HFFc6 (cell line): ENCODE data around the gene BRCA2. TPM values are rescaled to one million over a fixed set of nuclear protein-coding genes. Genes with fewer than 3 reads are reported as not detected.

Experiments
- DNase-seq: peaks from one replicate; pipeline ENCODE4 v3.0.0-alpha.2; 2018
- H3K27ac Mint-ChIP-seq: 2 replicates; pipeline ENCODE4 v1.8.0; 2020; ENCODE audit warnings: mild to moderate bottlenecking, mixed read lengths
- H3K27me3 Mint-ChIP-seq: 2 replicates; pipeline ENCODE4 v1.8.0; 2021; ENCODE audit warnings: mild to moderate bottlenecking, moderate library complexity, mixed read lengths; ENCODE audit not compliant: insufficient read depth
- H3K36me3 Mint-ChIP-seq: 2 replicates; pipeline ENCODE4 v1.8.0; 2021; ENCODE audit warnings: low read depth, mixed read lengths
- H3K4me1 Mint-ChIP-seq: 2 replicates; pipeline ENCODE4 v1.8.0; 2020; ENCODE audit warnings: low read depth, mixed read lengths
- H3K4me3 Mint-ChIP-seq: 2 replicates; pipeline ENCODE4 v1.8.0; 2020; ENCODE audit warnings: mild to moderate bottlenecking, moderate library complexity, mixed read lengths
- H3K9me3 Mint-ChIP-seq: 2 replicates; pipeline ENCODE4 v1.8.0; 2020; ENCODE audit warnings: mild to moderate bottlenecking, mixed read lengths
- total RNA-seq, 6 experiments: library from RNA; stranded (reverse); fragmentation: NEBNext Ultra II Directional; extraction: Animal tissue kit (Norgen Biotek cat#: 25700); gene quantifications; 2 replicates in 1 of 6; 3 replicates in 5 of 6; pipeline ENCODE4 v1.2.3, GENCODE V29; 2021
- TF ChIP-seq, protein P1 (sequence below): fragments of 200-600 bp; sonication (generic); IDR thresholded peaks from 2 replicates; pipeline ENCODE4 v1.5.0; 2021; ENCODE audit warnings: antibody characterized with exemption, mild to moderate bottlenecking

BRCA2 gene
- total RNA-seq, 6 experiments from 2014 or later: 4.0 to 8.4 (median 8.2) TPM

- DNase-seq: no peak
- H3K36me3 Mint-ChIP-seq: peaks cover 9% of the 10 kb centered on the region; the same call in 1 of the 2 replicates
- no peak overlapping the region for H3K4me3 Mint-ChIP-seq
- TF ChIP-seq, protein P1, sequence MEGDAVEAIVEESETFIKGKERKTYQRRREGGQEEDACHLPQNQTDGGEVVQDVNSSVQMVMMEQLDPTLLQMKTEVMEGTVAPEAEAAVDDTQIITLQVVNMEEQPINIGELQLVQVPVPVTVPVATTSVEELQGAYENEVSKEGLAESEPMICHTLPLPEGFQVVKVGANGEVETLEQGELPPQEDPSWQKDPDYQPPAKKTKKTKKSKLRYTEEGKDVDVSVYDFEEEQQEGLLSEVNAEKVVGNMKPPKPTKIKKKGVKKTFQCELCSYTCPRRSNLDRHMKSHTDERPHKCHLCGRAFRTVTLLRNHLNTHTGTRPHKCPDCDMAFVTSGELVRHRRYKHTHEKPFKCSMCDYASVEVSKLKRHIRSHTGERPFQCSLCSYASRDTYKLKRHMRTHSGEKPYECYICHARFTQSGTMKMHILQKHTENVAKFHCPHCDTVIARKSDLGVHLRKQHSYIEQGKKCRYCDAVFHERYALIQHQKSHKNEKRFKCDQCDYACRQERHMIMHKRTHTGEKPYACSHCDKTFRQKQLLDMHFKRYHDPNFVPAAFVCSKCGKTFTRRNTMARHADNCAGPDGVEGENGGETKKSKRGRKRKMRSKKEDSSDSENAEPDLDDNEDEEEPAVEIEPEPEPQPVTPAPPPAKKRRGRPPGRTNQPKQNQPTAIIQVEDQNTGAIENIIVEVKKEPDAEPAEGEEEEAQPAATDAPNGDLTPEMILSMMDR: no peak
- H3K27ac Mint-ChIP-seq: no peak overlapping the region
- peaks cover 4% of the 10 kb centered on the region; the same call in 1 of the 2 replicates for H3K27me3 Mint-ChIP-seq
- peaks cover 20% of the 10 kb centered on the region for H3K4me1 Mint-ChIP-seq
- no peaks in the 10 kb centered on the region for H3K9me3 Mint-ChIP-seq
These were observed 114.9 kb downstream of the BRCA2 start for GRCh38 chr13:32430018-32430747.

- H3K4me3 Mint-ChIP-seq: no peak overlapping the region
- TF ChIP-seq, protein P1: no peak
- H3K9me3 Mint-ChIP-seq: no peaks in the 10 kb centered on the region
- H3K36me3 Mint-ChIP-seq: peaks cover 3% of the 10 kb centered on the region; the same call in 1 of the 2 replicates
- peaks cover 4% of the 10 kb centered on the region; the same call in 1 of the 2 replicates for H3K27me3 Mint-ChIP-seq
- no peak overlapping the region for H3K27ac Mint-ChIP-seq
- peaks cover 14% of the 10 kb centered on the region for H3K4me1 Mint-ChIP-seq
- no peak for DNase-seq
These were observed 116.1 kb downstream of the BRCA2 start for GRCh38 chr13:32431361-32431760.

DNA sequence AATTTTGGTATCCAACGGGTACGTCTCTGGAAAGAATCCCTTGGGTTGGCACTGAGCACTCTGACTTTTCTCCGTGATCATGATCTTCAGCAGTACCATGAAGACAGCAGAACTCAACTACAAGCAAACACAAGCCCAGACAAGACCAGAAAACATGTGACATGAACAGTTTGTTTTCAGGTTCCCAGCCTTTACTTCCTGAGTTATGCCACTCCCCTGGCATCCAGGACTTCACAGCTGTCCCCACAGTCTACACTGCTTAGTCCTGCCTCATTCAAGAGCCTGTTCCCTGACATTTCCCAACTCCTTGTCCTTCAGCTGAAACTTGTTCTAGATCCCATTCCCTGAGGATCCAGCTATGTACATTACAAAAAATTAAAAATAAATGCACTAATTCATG, 117.5 kb downstream of the BRCA2 start:
- Mint-ChIP-seq H3K36me3 (no peaks in the 10 kb centered on the region), H3K27ac (no peak overlapping the region), H3K4me1 (peaks cover 8% of the 10 kb centered on the region), H3K9me3 (no peaks in the 10 kb centered on the region), H3K4me3 (no peak overlapping the region), H3K27me3 (peaks cover 4% of the 10 kb centered on the region; the same call in 1 of the 2 replicates)
- TF ChIP-seq, protein P1: no peak
- no peak for DNase-seq

GRCh38 chr13:32438871-32439270, 123.6 kb downstream of the BRCA2 start:
- DNase-seq: no peak
- H3K27ac Mint-ChIP-seq: no peak overlapping the region
- H3K4me3 Mint-ChIP-seq: no peak overlapping the region
- no peaks in the 10 kb centered on the region for H3K9me3 Mint-ChIP-seq
- no peaks in the 10 kb centered on the region for H3K36me3 Mint-ChIP-seq
- TF ChIP-seq, protein P1: no peak
- no peaks in the 10 kb centered on the region for H3K4me1 Mint-ChIP-seq
- H3K27me3 Mint-ChIP-seq: no peaks in the 10 kb centered on the region; the same call in 1 of the 2 replicates

GRCh38 chr13:32443111-32443510, 127.8 kb downstream of the BRCA2 start:
- Mint-ChIP-seq H3K9me3 (no peaks in the 10 kb centered on the region), H3K27me3 (no peaks in the 10 kb centered on the region), H3K36me3 (no peaks in the 10 kb centered on the region), H3K4me3 (no peak overlapping the region), H3K27ac (no peak overlapping the region), H3K4me1 (peaks cover 5% of the 10 kb centered on the region)
- TF ChIP-seq, protein P1: peak; percentile 58
- no peak for DNase-seq
